ENCODE results near the gene CENPP.

GRCh38 chr9:92649007-92649406 lies 323.3 kb downstream of the CENPP start:
- TF ChIP-seq CTCF (IDR thresholded peaks at IDR 0.05) (no peak), POLR2A (IDR thresholded peaks at IDR 0.05) (no peak)

All from vagina (tissue), 2 donors.